Stimulated activated naive B cell treated with anti-CD40 and anti-IgM and Interleukin-4, amounts not matched to agents 10 μg/mL and 1 μg/mL and 100 μg/mL, for 72 hours (primary cell): Measurements from ENCODE around the gene B9D2.

Experiments
- ATAC-seq, 2 donors: fragments of 150-1000 bp; cut with Tn5 transposase; replicated peaks; 2 replicates each; pipeline ENCODE4 v1.10.0; 2021; ENCODE audit warnings: moderate library complexity in 1 of 2
- DNase-seq: peaks from one replicate; pipeline ENCODE4 v3.0.0; 2021
- H3K27ac Mint-ChIP-seq: one replicate; pipeline ENCODE4 v1.8.0; 2022; ENCODE audit warnings: mild to moderate bottlenecking, mixed read lengths
- H3K27me3 Mint-ChIP-seq, 2 donors: one replicate each; pipeline ENCODE4 v1.8.0; 2022; ENCODE audit warnings: mixed read lengths in 2 of 2
- H3K36me3 Mint-ChIP-seq, 2 donors: one replicate each; pipeline ENCODE4 v1.8.0; 2022; ENCODE audit warnings: mixed read lengths in 2 of 2, mild to moderate bottlenecking in 1 of 2
- H3K4me1 Mint-ChIP-seq, 2 donors: one replicate each; pipeline ENCODE4 v1.8.0; 2022; ENCODE audit warnings: mixed read lengths in 2 of 2, mild to moderate bottlenecking in 1 of 2
- H3K4me3 Mint-ChIP-seq, 2 donors: one replicate each; pipeline ENCODE4 v1.8.0; 2022; ENCODE audit warnings: mild to moderate bottlenecking in 2 of 2, mixed read lengths in 2 of 2, moderate library complexity in 1 of 2
- H3K9me3 Mint-ChIP-seq, 2 donors: one replicate each; pipeline ENCODE4 v1.8.0; 2022; ENCODE audit warnings: mixed read lengths in 2 of 2, mild to moderate bottlenecking in 1 of 2

The B9D2 gene

GRCh38 chr19:41334793-41335192 is 29.2 kb downstream of the B9D2 start:
- H3K4me3 Mint-ChIP-seq, result peak overlapping the region; percentile 50 to 68

GRCh38 chr19:41332468-41332867 is 31.5 kb downstream of the B9D2 start:
- DNase-seq, result no peak
- Mint-ChIP-seq H3K36me3 (peaks cover 40 to 61% of the 10 kb centered on the region in 2 donors), H3K4me3 (no peak overlapping the region), H3K27me3 (no peaks in the 10 kb centered on the region), H3K4me1 (peaks cover 41 to 71% of the 10 kb centered on the region in 2 donors), H3K9me3 (no peaks in the 10 kb centered on the region), H3K27ac (no peak overlapping the region)
- ATAC-seq, result no peak

More at GRCh38 chr19:41334793-41335192, 29.2 kb downstream of the B9D2 start:
- H3K27ac Mint-ChIP-seq, result peak overlapping the region; percentile 94
- no peaks in the 10 kb centered on the region for H3K9me3 Mint-ChIP-seq
- DNase-seq (no peak), ATAC-seq (peak; percentile 70 to 91)
- H3K27me3 Mint-ChIP-seq, result no peaks in the 10 kb centered on the region
- H3K4me1 Mint-ChIP-seq, result peaks cover 30 to 63% of the 10 kb centered on the region in 2 donors
- H3K36me3 Mint-ChIP-seq, result peaks cover 32 to 53% of the 10 kb centered on the region in 2 donors

GRCh38 chr19:41332000-41332399 is 31.9 kb downstream of the B9D2 start:
- ATAC-seq, result no peak
- no peaks in the 10 kb centered on the region for H3K27me3 Mint-ChIP-seq
- peaks cover 40 to 61% of the 10 kb centered on the region in 2 donors for H3K36me3 Mint-ChIP-seq
- DNase-seq, result no peak
- H3K9me3 Mint-ChIP-seq, result no peaks in the 10 kb centered on the region
- H3K4me1 Mint-ChIP-seq, result peaks cover 43 to 73% of the 10 kb centered on the region in 2 donors
- peak overlapping the region; percentile 81 for H3K27ac Mint-ChIP-seq
- no peak overlapping the region for H3K4me3 Mint-ChIP-seq

GRCh38 chr19:41330946-41331678 is 32.8 kb downstream of the B9D2 start:
- Mint-ChIP-seq H3K36me3 (peaks cover 40 to 62% of the 10 kb centered on the region in 2 donors), H3K4me3 (no peak overlapping the region), H3K9me3 (no peaks in the 10 kb centered on the region), H3K27me3 (no peaks in the 10 kb centered on the region), H3K27ac (peak overlapping the region; percentile 22), H3K4me1 (peaks cover 52 to 76% of the 10 kb centered on the region in 2 donors)
- ATAC-seq, result no peak
- no peak for DNase-seq

- peaks cover 52 to 76% of the 10 kb centered on the region in 2 donors for H3K4me1 Mint-ChIP-seq
- peaks cover 37 to 61% of the 10 kb centered on the region in 2 donors for H3K36me3 Mint-ChIP-seq
- ATAC-seq, result no peak
- peak overlapping the region; percentile 70 for H3K27ac Mint-ChIP-seq
- no peaks in the 10 kb centered on the region for H3K9me3 Mint-ChIP-seq
- DNase-seq, result no peak
- H3K4me3 Mint-ChIP-seq, result peak overlapping the region in 1 of 2 donors; percentile 21
- no peaks in the 10 kb centered on the region for H3K27me3 Mint-ChIP-seq
Observed at GRCh38 chr19:41330481-41330880, 33.5 kb downstream of the B9D2 start.

- Mint-ChIP-seq H3K4me3 (peak overlapping the region; percentile 79 to 81), H3K27me3 (no peaks in the 10 kb centered on the region), H3K36me3 (peaks cover 42 to 68% of the 10 kb centered on the region in 2 donors), H3K9me3 (no peaks in the 10 kb centered on the region), H3K27ac (peak overlapping the region; percentile 96), H3K4me1 (peaks cover 59 to 80% of the 10 kb centered on the region in 2 donors)
- no peak for DNase-seq
- peak; percentile 0 to 5 for ATAC-seq
Observed at GRCh38 chr19:41328842-41329225, 35.1 kb downstream of the B9D2 start.

GRCh38 chr19:41328157-41328841 is 35.6 kb downstream of the B9D2 start:
- Mint-ChIP-seq H3K36me3 (peaks cover 42 to 71% of the 10 kb centered on the region in 2 donors), H3K9me3 (no peaks in the 10 kb centered on the region), H3K27me3 (no peaks in the 10 kb centered on the region), H3K4me3 (peak overlapping the region; percentile 79 to 81), H3K27ac (peak overlapping the region; percentile 96), H3K4me1 (peaks cover 62 to 86% of the 10 kb centered on the region in 2 donors)
- ATAC-seq (peak; percentile 19 to 29), DNase-seq (no peak)

- Mint-ChIP-seq H3K4me1 (peaks cover 68 to 88% of the 10 kb centered on the region in 2 donors), H3K27ac (peak overlapping the region; percentile 96), H3K4me3 (peak overlapping the region; percentile 79 to 81), H3K9me3 (no peaks in the 10 kb centered on the region), H3K27me3 (no peaks in the 10 kb centered on the region), H3K36me3 (peaks cover 44 to 73% of the 10 kb centered on the region in 2 donors)
- DNase-seq (peak; percentile 80), ATAC-seq (peak; percentile 69 to 75)
Observed at GRCh38 chr19:41327576-41328156, 36.3 kb downstream of the B9D2 start.

- peaks cover 45 to 74% of the 10 kb centered on the region in 2 donors for H3K36me3 Mint-ChIP-seq
- no peaks in the 10 kb centered on the region for H3K27me3 Mint-ChIP-seq
- peak overlapping the region; percentile 79 to 81 for H3K4me3 Mint-ChIP-seq
- H3K4me1 Mint-ChIP-seq, result peaks cover 71 to 91% of the 10 kb centered on the region in 2 donors
- ATAC-seq (no peak), DNase-seq (no peak)
- peak overlapping the region; percentile 92 for H3K27ac Mint-ChIP-seq
- H3K9me3 Mint-ChIP-seq, result no peaks in the 10 kb centered on the region
Observed at GRCh38 chr19:41327076-41327575, 36.8 kb downstream of the B9D2 start.

- H3K27me3 Mint-ChIP-seq, result no peaks in the 10 kb centered on the region
- DNase-seq (peak; percentile 53), ATAC-seq (peak; percentile 53 to 59)
- peak overlapping the region; percentile 79 to 81 for H3K4me3 Mint-ChIP-seq
- peaks cover 66 to 91% of the 10 kb centered on the region in 2 donors for H3K4me1 Mint-ChIP-seq
- peaks cover 40 to 68% of the 10 kb centered on the region in 2 donors for H3K36me3 Mint-ChIP-seq
- no peaks in the 10 kb centered on the region for H3K9me3 Mint-ChIP-seq
- peak overlapping the region; percentile 97 for H3K27ac Mint-ChIP-seq
Observed at GRCh38 chr19:41325947-41326706, 37.8 kb downstream of the B9D2 start.

GRCh38 chr19:41325640-41325946 is 38.4 kb downstream of the B9D2 start:
- H3K4me1 Mint-ChIP-seq, result peaks cover 67 to 87% of the 10 kb centered on the region in 2 donors

GRCh38 chr19:41324921-41325639 is 38.9 kb downstream of the B9D2 start:
- Mint-ChIP-seq H3K36me3 (peaks cover 40 to 66% of the 10 kb centered on the region in 2 donors), H3K4me3 (peak overlapping the region; percentile 70 to 73), H3K9me3 (no peaks in the 10 kb centered on the region), H3K27ac (peak overlapping the region; percentile 97), H3K4me1 (peaks cover 65 to 83% of the 10 kb centered on the region in 2 donors), H3K27me3 (no peaks in the 10 kb centered on the region)
- DNase-seq (no peak), ATAC-seq (no peak)

More at GRCh38 chr19:41325640-41325946, 38.4 kb downstream of the B9D2 start:
- Mint-ChIP-seq H3K4me3 (peak overlapping the region; percentile 70 to 73), H3K36me3 (peaks cover 42 to 69% of the 10 kb centered on the region in 2 donors), H3K27me3 (no peaks in the 10 kb centered on the region), H3K27ac (peak overlapping the region; percentile 97), H3K9me3 (no peaks in the 10 kb centered on the region)
- no peak for ATAC-seq
- no peak for DNase-seq

GRCh38 chr19:41324231-41324702 is 39.7 kb downstream of the B9D2 start:
- no peaks in the 10 kb centered on the region for H3K9me3 Mint-ChIP-seq
- H3K4me3 Mint-ChIP-seq, result peak overlapping the region in 1 of 2 donors; percentile 65
- no peak for ATAC-seq
- no peak for DNase-seq
- H3K4me1 Mint-ChIP-seq, result peaks cover 65 to 82% of the 10 kb centered on the region in 2 donors
- H3K27ac Mint-ChIP-seq, result peak overlapping the region; percentile 97
- H3K27me3 Mint-ChIP-seq, result no peaks in the 10 kb centered on the region
- peaks cover 46 to 74% of the 10 kb centered on the region in 2 donors for H3K36me3 Mint-ChIP-seq
